GM12875 (cell line): ENCODE data around the gene GARIN5B.

Source experiments
- H3K4me3 ChIP-seq: one replicate; pipeline ENCODE4 v1.5.1; 2011; ENCODE audit warnings: low read depth, low read length, control low read depth
- TF ChIP-seq, protein P1 (sequence below): IDR thresholded peaks from 2 replicates; pipeline ENCODE4 v1.5.1; 2011; ENCODE audit warnings: low read depth, mild to moderate bottlenecking, control low read depth, inconsistent platforms, low read length, moderate library complexity, borderline replicate concordance; ENCODE audit not compliant: insufficient read depth

Gene GARIN5B

DNA sequence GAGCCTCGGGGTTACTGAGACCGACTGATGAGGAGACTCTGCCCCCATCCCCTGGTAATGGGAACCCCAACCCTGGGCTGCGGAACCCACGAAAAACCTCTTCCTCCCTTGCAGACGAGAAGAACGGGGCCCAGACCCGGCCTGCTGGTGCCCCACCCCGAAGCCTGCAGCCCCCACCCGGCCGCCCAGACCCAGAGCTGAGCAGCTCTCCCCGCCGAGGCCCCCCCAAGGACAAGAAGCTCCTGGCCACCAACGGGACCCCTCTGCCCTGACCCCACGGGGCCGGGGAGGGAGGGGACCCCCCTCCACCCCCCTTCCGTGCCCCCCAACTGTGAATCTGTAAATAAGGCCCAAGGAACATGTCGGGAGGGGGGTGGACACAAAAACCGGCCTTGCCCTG lies 51.3 kb downstream of the GARIN5B start:
- H3K4me3 ChIP-seq = no peak overlapping the region
- TF ChIP-seq, protein P1, sequence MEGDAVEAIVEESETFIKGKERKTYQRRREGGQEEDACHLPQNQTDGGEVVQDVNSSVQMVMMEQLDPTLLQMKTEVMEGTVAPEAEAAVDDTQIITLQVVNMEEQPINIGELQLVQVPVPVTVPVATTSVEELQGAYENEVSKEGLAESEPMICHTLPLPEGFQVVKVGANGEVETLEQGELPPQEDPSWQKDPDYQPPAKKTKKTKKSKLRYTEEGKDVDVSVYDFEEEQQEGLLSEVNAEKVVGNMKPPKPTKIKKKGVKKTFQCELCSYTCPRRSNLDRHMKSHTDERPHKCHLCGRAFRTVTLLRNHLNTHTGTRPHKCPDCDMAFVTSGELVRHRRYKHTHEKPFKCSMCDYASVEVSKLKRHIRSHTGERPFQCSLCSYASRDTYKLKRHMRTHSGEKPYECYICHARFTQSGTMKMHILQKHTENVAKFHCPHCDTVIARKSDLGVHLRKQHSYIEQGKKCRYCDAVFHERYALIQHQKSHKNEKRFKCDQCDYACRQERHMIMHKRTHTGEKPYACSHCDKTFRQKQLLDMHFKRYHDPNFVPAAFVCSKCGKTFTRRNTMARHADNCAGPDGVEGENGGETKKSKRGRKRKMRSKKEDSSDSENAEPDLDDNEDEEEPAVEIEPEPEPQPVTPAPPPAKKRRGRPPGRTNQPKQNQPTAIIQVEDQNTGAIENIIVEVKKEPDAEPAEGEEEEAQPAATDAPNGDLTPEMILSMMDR = no peak

DNA sequence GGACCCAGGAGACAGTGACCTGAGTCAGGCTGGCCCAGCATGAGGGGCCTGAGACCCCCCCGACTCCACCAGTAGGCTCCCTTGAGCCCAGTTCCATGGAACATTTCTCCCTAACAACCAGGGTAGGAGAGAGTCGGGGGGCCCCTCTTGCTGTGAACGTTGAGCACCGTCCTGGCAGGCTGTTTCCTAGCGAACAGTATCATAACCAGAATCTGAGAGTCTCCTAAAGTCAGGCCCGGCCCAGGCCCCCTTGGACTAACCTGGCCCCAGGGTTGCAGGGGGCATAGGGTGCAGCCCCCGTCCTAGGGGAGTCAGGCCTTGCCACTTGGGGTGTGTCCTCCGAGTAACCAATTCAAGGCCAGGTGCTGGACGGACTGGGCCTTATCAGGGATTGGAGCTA lies 51.7 kb downstream of the GARIN5B start:
- H3K4me3 ChIP-seq = no peak overlapping the region
- TF ChIP-seq, protein P1 = no peak

DNA sequence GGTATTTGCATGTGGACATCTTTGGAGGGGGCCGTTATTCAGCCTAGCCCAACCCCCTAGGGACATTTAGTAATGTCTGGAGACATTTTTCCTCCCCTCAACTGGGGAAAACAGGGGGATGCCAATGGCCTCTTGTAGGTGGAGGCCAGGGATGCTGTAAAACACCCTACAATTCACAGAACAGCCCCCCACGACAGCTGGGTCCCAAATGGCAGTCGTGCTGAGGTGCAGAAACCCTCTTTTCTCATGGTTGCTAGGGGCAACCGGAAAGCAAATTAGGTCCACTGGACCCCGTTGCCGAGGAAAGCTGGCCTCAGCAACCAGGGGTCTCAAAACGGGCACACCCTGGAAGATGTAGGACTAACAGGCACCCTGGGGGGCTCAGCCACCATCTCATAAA lies 52.6 kb downstream of the GARIN5B start:
- no peak overlapping the region for H3K4me3 ChIP-seq
- TF ChIP-seq, protein P1 = no peak

DNA sequence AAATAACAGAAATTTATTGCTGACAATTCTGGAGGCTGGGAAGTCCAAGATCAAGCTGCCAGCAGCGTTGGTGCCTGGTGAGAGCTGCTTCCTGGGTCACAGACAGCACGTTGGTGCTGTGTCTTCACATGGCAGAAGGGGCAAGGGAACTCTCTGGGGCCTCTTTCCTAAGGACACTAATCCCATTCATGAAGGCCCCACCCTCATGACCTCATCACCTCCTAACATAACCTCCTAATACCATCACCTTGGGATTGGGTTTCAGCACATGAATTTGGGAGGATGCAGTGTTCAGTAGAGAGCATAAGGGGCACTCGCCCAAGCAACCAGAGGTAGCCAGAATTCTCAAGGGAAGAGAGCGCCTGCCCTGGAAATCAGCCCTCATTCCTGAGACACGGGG lies 53.6 kb downstream of the GARIN5B start:
- no peak overlapping the region for H3K4me3 ChIP-seq
- TF ChIP-seq, protein P1 = no peak

DNA sequence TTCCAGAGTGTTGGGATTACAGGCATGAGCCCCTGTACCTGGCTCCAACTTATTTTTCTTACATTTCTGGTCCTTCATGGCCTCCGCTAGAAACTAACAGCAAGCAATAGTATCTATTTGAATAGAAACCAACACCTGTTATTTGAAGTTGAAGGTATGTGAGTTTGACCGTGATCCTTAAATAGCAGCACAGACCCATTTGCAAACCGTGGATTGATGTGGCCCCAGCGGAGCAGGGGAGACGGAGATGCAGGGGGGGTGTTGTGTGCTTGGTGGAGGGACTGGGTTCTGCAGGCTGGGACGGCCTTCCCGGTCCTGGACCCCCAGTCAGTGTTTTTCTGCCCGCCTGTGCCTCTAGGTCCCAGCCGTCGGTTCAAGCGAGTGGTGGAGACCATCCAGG lies 54.8 kb downstream of the GARIN5B start:
- TF ChIP-seq, protein P1 = no peak
- H3K4me3 ChIP-seq = no peak overlapping the region

DNA sequence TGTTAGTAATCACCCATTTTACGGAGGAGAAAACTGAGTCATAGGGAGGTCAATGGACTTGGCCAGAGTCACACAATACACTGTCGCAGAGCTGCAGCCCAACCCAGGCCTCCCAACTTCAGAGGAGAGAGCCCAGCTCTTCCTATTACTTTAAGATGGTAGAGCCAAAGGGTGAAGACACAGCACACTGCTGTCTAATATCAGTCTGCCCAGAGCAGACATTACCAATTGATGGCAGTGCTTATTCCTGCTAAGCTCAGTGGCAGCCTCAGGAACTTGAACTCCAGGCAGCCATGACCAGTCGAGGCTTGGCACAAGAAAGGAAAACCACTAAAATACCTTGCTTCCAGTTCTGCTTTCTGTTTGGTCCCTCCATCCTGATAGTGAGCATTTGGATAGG lies 56.3 kb downstream of the GARIN5B start:
- no peak overlapping the region for H3K4me3 ChIP-seq
- TF ChIP-seq, protein P1 = no peak

DNA sequence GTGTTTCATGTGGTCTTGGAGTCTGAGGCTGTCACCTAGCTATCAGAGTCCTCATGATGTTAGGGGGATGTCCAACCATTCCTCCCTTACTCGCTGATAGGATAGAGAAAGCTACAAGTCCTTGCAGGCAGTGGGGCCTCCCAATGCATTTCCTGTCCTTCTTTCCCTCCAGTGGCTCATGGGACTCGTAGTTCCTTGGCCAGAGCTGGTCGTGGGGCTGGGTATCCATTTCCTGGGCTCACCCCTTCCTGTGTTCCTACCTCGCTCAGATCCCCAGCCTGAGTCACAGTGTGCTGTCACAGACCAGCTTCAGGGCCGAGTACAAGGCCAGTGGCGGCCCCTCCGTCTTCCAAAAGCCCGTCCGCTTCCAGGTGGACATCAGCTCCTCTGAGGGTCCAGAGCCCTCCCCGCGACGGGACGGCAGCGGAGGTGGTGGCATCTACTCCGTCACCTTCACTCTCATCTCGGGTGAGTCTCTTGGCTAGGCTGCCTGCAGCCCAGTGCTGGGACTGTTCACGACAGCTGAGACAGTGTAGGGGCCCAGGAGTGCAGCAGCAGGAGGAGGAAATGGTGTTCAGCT lies 57.0 kb downstream of the GARIN5B start:
- TF ChIP-seq, protein P1 = no peak
- H3K4me3 ChIP-seq = no peak overlapping the region
